ENCODE measurements around the gene CFAP54. TPM values are rescaled to one million over a fixed set of nuclear protein-coding genes. Genes with fewer than 3 reads are reported as not detected.

The CFAP54 gene
- total and polyA plus RNA-seq, 2 donors from 2014 or later = 0.13 to 6.6 TPM

DNA sequence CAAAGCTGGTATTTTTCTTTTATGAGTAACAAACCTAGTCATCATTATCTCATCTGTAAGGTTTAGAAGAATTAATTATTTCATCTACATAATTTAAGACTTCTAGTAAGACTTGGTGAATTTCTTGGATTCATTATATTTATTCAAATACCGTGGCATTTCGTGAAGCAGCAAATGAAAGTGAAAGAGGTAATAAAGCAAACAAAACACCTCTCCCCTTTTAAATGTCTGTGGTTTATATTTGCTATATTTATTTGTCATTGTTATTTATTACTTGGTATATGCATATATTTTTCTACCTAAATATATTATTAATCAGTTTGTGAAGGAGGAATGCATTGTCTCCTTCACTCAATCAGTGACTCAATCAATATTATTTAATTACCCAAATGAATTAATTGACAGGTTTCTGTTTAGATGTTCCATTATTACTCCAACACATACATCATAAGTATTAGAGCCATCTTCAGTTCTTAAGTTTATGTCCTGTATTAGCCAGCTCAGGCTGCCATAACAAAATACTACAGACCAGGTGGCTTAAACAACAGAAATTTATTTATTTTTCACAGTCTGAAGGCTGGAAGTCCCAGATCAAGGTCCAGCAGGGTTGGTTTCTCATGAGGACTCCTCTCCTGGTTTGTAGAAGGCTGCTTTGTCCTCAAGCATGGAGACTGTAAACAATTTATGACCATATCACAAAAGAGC lies 6.6 kb downstream of the CFAP54 start:
- Histone ChIP-seq H3K4me3 (ENCODE audit: low read length in 3 of 3) (no peak overlapping the region), H3K27ac (ENCODE audit: low read depth in 2 of 2, low read length in 2 of 2) (no peak overlapping the region)

DNA sequence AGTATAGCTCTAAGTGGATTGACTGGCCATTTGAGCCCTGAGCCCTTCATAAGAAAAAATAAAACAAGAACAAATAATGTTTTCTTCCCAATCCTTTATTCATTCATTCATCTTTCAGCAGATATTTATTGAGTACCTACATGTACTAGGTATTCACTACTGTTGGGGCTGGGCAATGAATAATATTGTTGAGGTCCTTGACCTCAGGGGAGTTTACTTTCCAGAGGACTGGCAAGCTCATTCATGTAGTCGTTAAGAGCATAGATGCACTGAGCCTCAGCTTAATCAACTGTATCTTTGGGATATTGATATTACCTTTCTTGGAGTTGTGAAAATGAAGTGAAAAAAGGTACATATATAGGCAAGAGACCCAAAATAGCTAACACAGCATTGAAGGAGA lies 7.6 kb downstream of the CFAP54 start:
- H3K4me1 ChIP-seq (ENCODE audit: control insufficient read depth in 2 of 3, insufficient read depth in 2 of 3, low read depth in 1 of 3, low read length in 3 of 3) = peaks cover 0 to 4% (median 2%) of the 10 kb centered on the region in 3 donors
- no peak overlapping the region for H3K9ac ChIP-seq (ENCODE audit: low read length in 3 of 3)
- H3K9me3 ChIP-seq (ENCODE audit: control insufficient read depth in 2 of 3, insufficient read depth in 1 of 3, low read length in 3 of 3) = no peaks in the 10 kb centered on the region
- no peaks in the 10 kb centered on the region for H3K36me3 ChIP-seq (ENCODE audit: control insufficient read depth in 2 of 3, insufficient read depth in 3 of 3, low read length in 3 of 3)
- FAIRE-seq (no peak), DNase-seq (no peak)
- intact Hi-C loops (cut with DNase I) = no loop called here
- no peak for TF ChIP-seq CTCF (IDR thresholded peaks at IDR 0.05; ENCODE audit: borderline replicate concordance, extremely low read depth, insufficient read depth)
- H3K27ac ChIP-seq (ENCODE audit: low read depth in 2 of 2, low read length in 2 of 2) = no peak overlapping the region
- H3K4me3 ChIP-seq (ENCODE audit: low read length in 3 of 3) = no peak overlapping the region
- H3K27me3 ChIP-seq (ENCODE audit: control insufficient read depth, insufficient read depth, low read length) = no peaks in the 10 kb centered on the region

More for the DNA sequence above, 6.6 kb downstream of the CFAP54 start:
- no peaks in the 10 kb centered on the region for H3K9me3 ChIP-seq (ENCODE audit: control insufficient read depth in 2 of 3, insufficient read depth in 1 of 3, low read length in 3 of 3)
- TF ChIP-seq CTCF (IDR thresholded peaks at IDR 0.05; ENCODE audit: borderline replicate concordance, extremely low read depth, insufficient read depth) = no peak
- no peak overlapping the region for H3K9ac ChIP-seq (ENCODE audit: low read length in 3 of 3)
- H3K4me1 ChIP-seq (ENCODE audit: control insufficient read depth in 2 of 3, insufficient read depth in 2 of 3, low read depth in 1 of 3, low read length in 3 of 3) = no peaks in the 10 kb centered on the region
- no peak for FAIRE-seq
- no peak for DNase-seq
- H3K36me3 ChIP-seq (ENCODE audit: control insufficient read depth in 2 of 3, insufficient read depth in 3 of 3, low read length in 3 of 3) = no peaks in the 10 kb centered on the region
- intact Hi-C loops (cut with DNase I) = no loop called here
- no peaks in the 10 kb centered on the region for H3K27me3 ChIP-seq (ENCODE audit: control insufficient read depth, insufficient read depth, low read length)

- Histone ChIP-seq H3K4me3 (ENCODE audit: low read length in 3 of 3) (no peak overlapping the region), H3K9me3 (ENCODE audit: control insufficient read depth in 2 of 3, insufficient read depth in 1 of 3, low read length in 3 of 3) (no peaks in the 10 kb centered on the region), H3K27me3 (ENCODE audit: control insufficient read depth, insufficient read depth, low read length) (no peaks in the 10 kb centered on the region), H3K36me3 (ENCODE audit: control insufficient read depth in 2 of 3, insufficient read depth in 3 of 3, low read length in 3 of 3) (no peaks in the 10 kb centered on the region), H3K27ac (ENCODE audit: low read depth in 2 of 2, low read length in 2 of 2) (no peak overlapping the region), H3K4me1 (ENCODE audit: control insufficient read depth in 2 of 3, insufficient read depth in 2 of 3, low read depth in 1 of 3, low read length in 3 of 3) (peaks cover 0 to 4% (median 2%) of the 10 kb centered on the region in 3 donors), H3K9ac (ENCODE audit: low read length in 3 of 3) (no peak overlapping the region)
- TF ChIP-seq CTCF (IDR thresholded peaks at IDR 0.05; ENCODE audit: borderline replicate concordance, extremely low read depth, insufficient read depth) = no peak
- no peak for DNase-seq
- intact Hi-C loops (cut with DNase I) = no loop called here
- no peak for FAIRE-seq
Measured at GRCh38 chr12:96497855-96498254, 8.5 kb downstream of the CFAP54 start.

Measured in kidney (tissue), 14 donors.